Measurements from ENCODE around the gene CCDC43. TPM values are rescaled to one million over a fixed set of nuclear protein-coding genes. Genes with fewer than 3 reads are reported as not detected.
"Not testable (repeated sequence)": the region's sequence is repeated elsewhere in the genome, so short reads cannot be mapped to it uniquely, and the experiment has no call there.

CCDC43 gene
- total RNA-seq, 2 donors from 2014 or later: 19.2 to 23.8 TPM

- Mint-ChIP-seq H3K4me1 (peaks cover 5% of the 10 kb centered on the region), H3K4me3 (no peak overlapping the region), H3K27ac (no peak overlapping the region), H3K27me3 (peaks cover 45% of the 10 kb centered on the region), H3K36me3 (ENCODE audit: low read depth) (peaks cover 3% of the 10 kb centered on the region)
- no peak for ATAC-seq
- DNase-seq: no peak
- H3K9me3 ChIP-seq (ENCODE audit: control insufficient read depth, low read length, poor library complexity, severe bottlenecking): no peaks in the 10 kb centered on the region
Measured at GRCh38 chr17:44653954-44654353, 35.6 kb downstream of the CCDC43 start.

- Mint-ChIP-seq H3K4me3 (no peak overlapping the region), H3K27ac (no peak overlapping the region), H3K36me3 (ENCODE audit: low read depth) (peaks cover 3% of the 10 kb centered on the region), H3K27me3 (peaks cover 50% of the 10 kb centered on the region), H3K4me1 (peaks cover 5% of the 10 kb centered on the region)
- ATAC-seq: no peak
- H3K9me3 ChIP-seq (ENCODE audit: control insufficient read depth, low read length, poor library complexity, severe bottlenecking): no peaks in the 10 kb centered on the region
- DNase-seq: no peak
Measured at GRCh38 chr17:44653384-44653783, 36.2 kb downstream of the CCDC43 start.

GRCh38 chr17:44652727-44653126 lies 36.8 kb downstream of the CCDC43 start:
- H3K27ac Mint-ChIP-seq: no peak overlapping the region
- peaks cover 3% of the 10 kb centered on the region for H3K36me3 Mint-ChIP-seq (ENCODE audit: low read depth)
- H3K27me3 Mint-ChIP-seq: peaks cover 55% of the 10 kb centered on the region
- DNase-seq (no peak), ATAC-seq (no peak)
- H3K9me3 ChIP-seq (ENCODE audit: control insufficient read depth, low read length, poor library complexity, severe bottlenecking): no peaks in the 10 kb centered on the region
- no peak overlapping the region for H3K4me3 Mint-ChIP-seq
- peaks cover 5% of the 10 kb centered on the region for H3K4me1 Mint-ChIP-seq

DNA sequence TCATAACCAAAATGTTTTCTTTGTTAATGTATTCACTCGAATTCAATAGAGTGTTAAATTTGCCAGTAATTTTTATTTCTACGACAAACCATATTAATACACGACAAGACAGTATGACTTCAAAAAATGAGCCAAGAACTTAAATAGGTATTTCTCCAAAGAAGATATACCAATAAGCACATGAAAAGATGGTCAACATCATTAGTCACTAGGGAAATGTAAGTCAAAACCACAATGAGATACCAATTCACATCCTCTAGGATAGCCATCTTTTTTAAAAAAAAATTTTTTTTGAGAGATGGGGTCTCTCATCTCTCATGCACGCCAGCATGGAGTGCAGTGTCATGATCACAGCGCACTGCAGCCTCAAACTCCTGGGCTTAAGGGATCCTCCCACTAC lies 38.3 kb downstream of the CCDC43 start:
- Mint-ChIP-seq H3K4me1 (peaks cover 2% of the 10 kb centered on the region), H3K36me3 (ENCODE audit: low read depth) (no peaks in the 10 kb centered on the region), H3K4me3 (no peak overlapping the region), H3K27ac (no peak overlapping the region), H3K27me3 (peaks cover 46% of the 10 kb centered on the region)
- no peaks in the 10 kb centered on the region for H3K9me3 ChIP-seq (ENCODE audit: control insufficient read depth, low read length, poor library complexity, severe bottlenecking)
- no peak for DNase-seq
- no peak for ATAC-seq

DNA sequence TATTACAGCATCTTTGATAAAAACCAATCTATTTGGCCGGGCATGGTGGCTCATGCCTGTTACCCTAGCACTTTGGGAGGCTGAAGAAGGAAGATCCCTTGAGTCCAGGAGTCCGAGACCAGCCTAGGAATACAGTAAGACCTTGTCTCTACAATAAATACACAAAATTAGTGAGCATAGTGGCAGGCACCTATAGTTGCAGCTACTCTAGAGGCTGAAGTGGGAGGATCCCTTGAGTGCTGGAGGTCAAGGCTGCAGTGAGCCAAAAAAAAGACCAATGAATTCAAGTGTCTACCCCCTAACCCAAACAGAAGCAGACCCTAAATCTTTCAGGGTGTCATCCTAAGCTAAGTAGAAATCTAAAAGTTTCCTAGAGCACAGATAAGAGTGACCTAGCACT lies 40.6 kb downstream of the CCDC43 start:
- ATAC-seq (no peak), DNase-seq (no peak)
- Mint-ChIP-seq H3K4me3 (no peak overlapping the region), H3K27ac (no peak overlapping the region), H3K36me3 (ENCODE audit: low read depth) (peaks cover 3% of the 10 kb centered on the region), H3K27me3 (peaks cover 47% of the 10 kb centered on the region), H3K4me1 (no peaks in the 10 kb centered on the region)
- no peaks in the 10 kb centered on the region for H3K9me3 ChIP-seq (ENCODE audit: control insufficient read depth, low read length, poor library complexity, severe bottlenecking)

GRCh38 chr17:44647736-44648135 lies 41.8 kb downstream of the CCDC43 start:
- no peak for ATAC-seq
- Mint-ChIP-seq H3K27me3 (peaks cover 60% of the 10 kb centered on the region), H3K4me3 (no peak overlapping the region), H3K36me3 (ENCODE audit: low read depth) (peaks cover 5% of the 10 kb centered on the region), H3K27ac (no peak overlapping the region), H3K4me1 (no peaks in the 10 kb centered on the region)
- no peak for DNase-seq
- no peaks in the 10 kb centered on the region for H3K9me3 ChIP-seq (ENCODE audit: control insufficient read depth, low read length, poor library complexity, severe bottlenecking)

DNA sequence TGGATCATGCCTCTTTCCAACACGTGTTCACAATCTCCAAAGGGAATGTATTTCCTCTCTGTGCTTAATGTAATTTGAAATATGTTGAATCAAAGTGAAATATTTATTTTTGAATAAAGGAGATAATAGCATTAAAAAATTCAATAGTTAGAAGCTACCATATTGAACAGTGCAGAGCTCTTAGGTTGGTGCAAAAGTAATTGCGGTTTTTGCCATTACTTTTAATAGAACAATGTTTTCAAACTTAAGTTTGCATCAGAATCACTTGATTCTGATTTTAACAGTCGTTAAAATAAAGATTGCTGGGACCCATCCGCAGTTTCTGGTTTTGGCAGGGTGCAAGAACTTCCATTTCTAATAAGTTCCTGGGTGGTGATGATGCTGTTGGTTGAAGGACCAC lies 43.3 kb downstream of the CCDC43 start:
- H3K4me1 Mint-ChIP-seq: peaks cover 2% of the 10 kb centered on the region
- no peak overlapping the region for H3K27ac Mint-ChIP-seq
- DNase-seq (no peak), ATAC-seq (no peak)
- peaks cover 8% of the 10 kb centered on the region for H3K36me3 Mint-ChIP-seq (ENCODE audit: low read depth)
- H3K9me3 ChIP-seq (ENCODE audit: control insufficient read depth, low read length, poor library complexity, severe bottlenecking): no peaks in the 10 kb centered on the region
- no peak overlapping the region for H3K4me3 Mint-ChIP-seq
- peaks cover 69% of the 10 kb centered on the region for H3K27me3 Mint-ChIP-seq

GRCh38 chr17:44645341-44645740 lies 44.2 kb downstream of the CCDC43 start:
- ATAC-seq (no peak), DNase-seq (no peak)
- peaks cover 62% of the 10 kb centered on the region for H3K27me3 Mint-ChIP-seq
- H3K4me1 Mint-ChIP-seq: peaks cover 2% of the 10 kb centered on the region
- no peak overlapping the region for H3K27ac Mint-ChIP-seq
- H3K36me3 Mint-ChIP-seq (ENCODE audit: low read depth): peaks cover 8% of the 10 kb centered on the region
- no peaks in the 10 kb centered on the region for H3K9me3 ChIP-seq (ENCODE audit: control insufficient read depth, low read length, poor library complexity, severe bottlenecking)
- H3K4me3 Mint-ChIP-seq: no peak overlapping the region

DNA sequence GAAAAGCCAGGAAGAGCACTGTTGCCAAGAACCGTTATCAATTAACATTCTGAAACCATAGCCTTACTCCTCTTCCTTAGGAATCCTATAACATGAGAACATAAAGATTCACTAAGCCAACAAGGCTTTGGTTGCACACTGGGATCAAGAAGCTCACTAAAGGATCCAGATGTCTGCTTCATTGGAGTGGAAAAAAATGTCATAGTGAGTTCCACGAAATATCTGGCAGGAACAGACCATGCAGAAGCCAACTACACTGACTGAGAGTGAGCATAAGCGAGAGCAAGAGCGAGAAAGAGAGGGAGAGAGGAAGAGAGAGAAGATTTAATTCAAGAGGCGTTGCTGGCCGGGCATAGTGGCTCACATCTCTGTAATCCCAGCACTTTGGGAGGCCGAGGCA lies 46.7 kb downstream of the CCDC43 start:
- peaks cover 8% of the 10 kb centered on the region for H3K36me3 Mint-ChIP-seq (ENCODE audit: low read depth)
- peaks cover 53% of the 10 kb centered on the region for H3K27me3 Mint-ChIP-seq

DNA sequence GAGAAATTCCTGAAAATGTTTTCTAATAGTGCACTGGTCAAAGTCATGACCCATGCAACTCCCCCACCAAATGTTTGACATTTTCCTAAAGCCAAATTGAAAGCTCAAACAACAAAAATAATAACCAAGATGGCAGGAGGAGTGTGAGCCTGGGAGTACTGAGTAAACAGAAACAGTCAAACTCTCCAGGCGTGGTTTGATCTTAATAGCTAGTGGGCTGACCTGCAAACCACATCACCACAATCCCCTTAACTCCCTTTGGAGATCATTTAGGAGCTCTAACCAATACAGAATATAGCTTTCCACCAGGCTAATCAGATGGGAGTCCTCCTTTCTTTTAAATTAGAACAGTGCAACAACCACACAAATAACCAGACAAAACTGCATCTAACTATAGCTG lies 52.5 kb downstream of the CCDC43 start:
- Mint-ChIP-seq H3K4me3 (no peak overlapping the region), H3K4me1 (no peaks in the 10 kb centered on the region), H3K27me3 (peaks cover 27% of the 10 kb centered on the region), H3K36me3 (ENCODE audit: low read depth) (no peaks in the 10 kb centered on the region), H3K27ac (no peak overlapping the region)
- no peak for ATAC-seq
- no peak for DNase-seq
- no peaks in the 10 kb centered on the region for H3K9me3 ChIP-seq (ENCODE audit: control insufficient read depth, low read length, poor library complexity, severe bottlenecking)

More for the DNA sequence above, 46.7 kb downstream of the CCDC43 start:
- peaks cover 2% of the 10 kb centered on the region for H3K4me1 Mint-ChIP-seq
- no peak for DNase-seq
- H3K27ac Mint-ChIP-seq: no peak overlapping the region
- ATAC-seq: no peak
- no peak overlapping the region for H3K4me3 Mint-ChIP-seq
- no peaks in the 10 kb centered on the region for H3K9me3 ChIP-seq (ENCODE audit: control insufficient read depth, low read length, poor library complexity, severe bottlenecking)

- no peak for ATAC-seq
- H3K4me1 Mint-ChIP-seq: no peaks in the 10 kb centered on the region
Measured at GRCh38 chr17:44636562-44636961, 53.0 kb downstream of the CCDC43 start.

DNA sequence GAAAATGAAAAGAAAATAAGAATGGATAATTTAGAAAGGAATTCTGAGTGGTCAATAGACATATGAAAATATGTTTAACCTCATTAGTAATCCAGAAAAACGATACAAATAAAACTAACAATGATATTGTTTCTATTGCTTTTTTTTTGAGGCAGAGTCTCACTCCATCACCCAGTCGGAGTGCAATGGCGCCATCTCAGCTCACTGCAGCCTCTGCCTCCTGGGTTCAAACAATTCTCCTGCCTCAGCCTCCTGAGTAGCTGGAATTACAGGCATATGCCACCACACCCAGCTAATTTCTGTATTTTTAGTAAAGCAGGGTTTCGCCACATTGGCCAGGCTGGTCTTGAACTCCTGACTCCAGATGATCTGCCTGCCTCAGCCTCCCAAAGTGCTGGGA lies 55.2 kb downstream of the CCDC43 start:
- not testable (repeated sequence) for H3K9me3 ChIP-seq (ENCODE audit: control insufficient read depth, low read length, poor library complexity, severe bottlenecking); DNase-seq; H3K27ac Mint-ChIP-seq; ATAC-seq; H3K4me3 Mint-ChIP-seq; H3K36me3 Mint-ChIP-seq (ENCODE audit: low read depth); H3K4me1 Mint-ChIP-seq
- peaks cover 25% of the 10 kb centered on the region for H3K27me3 Mint-ChIP-seq

More at GRCh38 chr17:44636562-44636961, 53.0 kb downstream of the CCDC43 start:
- DNase-seq: no peak
- Mint-ChIP-seq H3K27me3 (peaks cover 23% of the 10 kb centered on the region), H3K36me3 (ENCODE audit: low read depth) (no peaks in the 10 kb centered on the region), H3K4me3 (no peak overlapping the region), H3K27ac (no peak overlapping the region)
- H3K9me3 ChIP-seq (ENCODE audit: control insufficient read depth, low read length, poor library complexity, severe bottlenecking): no peaks in the 10 kb centered on the region

DNA sequence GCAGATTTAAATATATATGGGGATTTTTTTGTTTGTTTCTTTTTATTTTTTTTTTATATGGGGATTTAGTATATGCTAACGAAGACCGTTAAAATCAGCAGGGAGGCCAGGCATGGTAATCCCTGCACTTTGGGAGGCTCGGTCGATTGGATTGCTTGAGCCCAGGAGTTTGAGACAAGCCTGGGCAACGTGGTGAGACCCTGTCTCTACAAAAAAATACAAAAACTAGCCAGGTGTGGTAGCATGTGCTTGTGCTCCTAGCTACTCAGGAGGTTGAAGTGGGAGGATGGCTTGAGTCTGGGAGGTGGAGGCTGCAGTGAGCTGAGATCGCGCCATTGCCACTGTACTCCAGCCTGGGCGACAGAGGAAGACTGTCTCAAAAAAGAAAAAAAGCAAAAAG lies 55.6 kb downstream of the CCDC43 start:
- DNase-seq (no peak), ATAC-seq (no peak)
- peaks cover 27% of the 10 kb centered on the region for H3K27me3 Mint-ChIP-seq
- no peaks in the 10 kb centered on the region for H3K4me1 Mint-ChIP-seq
- H3K4me3 Mint-ChIP-seq: no peak overlapping the region
- no peaks in the 10 kb centered on the region for H3K36me3 Mint-ChIP-seq (ENCODE audit: low read depth)
- no peaks in the 10 kb centered on the region for H3K9me3 ChIP-seq (ENCODE audit: control insufficient read depth, low read length, poor library complexity, severe bottlenecking)
- H3K27ac Mint-ChIP-seq: no peak overlapping the region

GRCh38 chr17:44630703-44631102 lies 58.9 kb downstream of the CCDC43 start:
- Mint-ChIP-seq H3K4me1 (no peaks in the 10 kb centered on the region), H3K36me3 (ENCODE audit: low read depth) (peaks cover 4% of the 10 kb centered on the region), H3K27ac (no peak overlapping the region), H3K27me3 (peaks cover 46% of the 10 kb centered on the region), H3K4me3 (no peak overlapping the region)
- H3K9me3 ChIP-seq (ENCODE audit: control insufficient read depth, low read length, poor library complexity, severe bottlenecking): no peaks in the 10 kb centered on the region
- DNase-seq (no peak), ATAC-seq (no peak)
